Liver (tissue), 9 donors: ENCODE data around the gene MBNL3. TPM values are rescaled to one million over a fixed set of nuclear protein-coding genes. Genes with fewer than 3 reads are reported as not detected.

Source experiments
- DNase-seq: peaks from one replicate; pipeline ENCODE4 v3.0.0-alpha.2; 2017; ENCODE audit warnings: low spot score
- H3K27ac ChIP-seq, 2 donors: one replicate each; pipeline ENCODE4 v1.7.0; 2013; ENCODE audit warnings: inconsistent platforms in 2 of 2, low read length in 2 of 2, control low read depth in 1 of 2, low read depth in 1 of 2, mild to moderate bottlenecking in 1 of 2
- H3K27me3 ChIP-seq, 4 donors: one replicate each; pipeline versions ENCODE4 v1.6.1 to v1.7.0; 2013; ENCODE audit warnings: low read length in 3 of 4, inconsistent platforms in 1 of 4, mild to moderate bottlenecking in 1 of 4, moderate library complexity in 1 of 4; ENCODE audit not compliant: control insufficient read depth in 4 of 4, insufficient read depth in 4 of 4
- H3K36me3 ChIP-seq, 4 donors: one replicate each; pipeline versions ENCODE4 v1.6.1 to v1.7.0; 2013; ENCODE audit warnings: low read length in 3 of 4, mild to moderate bottlenecking in 3 of 4, low read depth in 1 of 4, moderate library complexity in 1 of 4; ENCODE audit not compliant: control insufficient read depth in 4 of 4, insufficient read depth in 3 of 4
- H3K4me1 ChIP-seq, 4 donors: one replicate each; pipeline versions ENCODE4 v1.6.1 to v1.7.0; 2013; ENCODE audit warnings: low read length in 3 of 4, mild to moderate bottlenecking in 3 of 4, moderate library complexity in 1 of 4; ENCODE audit not compliant: control insufficient read depth in 4 of 4, insufficient read depth in 4 of 4
- H3K4me3 ChIP-seq, 3 donors: one replicate each; pipeline versions ENCODE4 v1.6.1 to v1.7.0; 2013; ENCODE audit warnings: low read length in 3 of 3, control low read depth in 1 of 3, low read depth in 1 of 3, mild to moderate bottlenecking in 1 of 3
- H3K9ac ChIP-seq, 2 donors: one replicate each; pipeline ENCODE4 v1.7.0; 2013; ENCODE audit warnings: low read length in 2 of 2, mild to moderate bottlenecking in 2 of 2, moderate library complexity in 2 of 2, control low read depth in 1 of 2, low read depth in 1 of 2
- H3K9me3 ChIP-seq, 4 donors: one replicate each; pipeline versions ENCODE4 v1.6.1 to v1.7.0; 2013; ENCODE audit warnings: low read length in 3 of 4; ENCODE audit not compliant: control insufficient read depth in 4 of 4
- CTCF ChIP-seq: fragments of 150-350 bp; IDR thresholded peaks from 2 replicates; pipeline ENCODE4 v1.5.1; 2017; ENCODE audit warnings: improper control_type of control experiment, low read depth, low read length; ENCODE audit not compliant: missing input control
- EGR1 ChIP-seq, 2 donors: IDR thresholded peaks; 2 replicates each; pipeline ENCODE4 v1.6.1; 2016 to 2018; ENCODE audit warnings: antibody characterized with exemption in 2 of 2, low read depth in 2 of 2
- FOXA1 ChIP-seq: IDR thresholded peaks from 2 replicates; pipeline ENCODE4 v1.6.1; 2016; ENCODE audit warnings: antibody characterized with exemption
- FOXA2 ChIP-seq: IDR thresholded peaks from 2 replicates; pipeline ENCODE4 v1.6.1; 2016; ENCODE audit warnings: antibody characterized with exemption
- GABPA ChIP-seq, 2 donors: IDR thresholded peaks in 1 of 2; conservative IDR thresholded peaks in 1 of 2; 2 replicates each; pipeline ENCODE4 v1.6.1; 2016; ENCODE audit warnings: antibody characterized with exemption in 2 of 2, mild to moderate bottlenecking in 1 of 2, moderate library complexity in 1 of 2
- HNF4A ChIP-seq, 2 donors: conservative IDR thresholded peaks; 2 replicates each; pipeline ENCODE4 v1.6.1; 2016; ENCODE audit warnings: antibody characterized with exemption in 2 of 2, mild to moderate bottlenecking in 2 of 2
- HNF4G ChIP-seq: IDR thresholded peaks from 2 replicates; pipeline ENCODE4 v1.6.1; 2016; ENCODE audit warnings: antibody characterized with exemption
- JUND ChIP-seq, 2 donors: IDR thresholded peaks; 2 replicates each; pipeline ENCODE4 v1.6.1; 2016; ENCODE audit warnings: antibody characterized with exemption in 2 of 2
- NR2F2 ChIP-seq: IDR thresholded peaks from 2 replicates; pipeline ENCODE4 v1.6.1; 2016; ENCODE audit warnings: antibody characterized with exemption
- RAD21 ChIP-seq, 2 donors: IDR thresholded peaks; 2 replicates each; pipeline ENCODE4 v1.6.1; 2016; ENCODE audit warnings: antibody characterized with exemption in 2 of 2, mild to moderate bottlenecking in 2 of 2
- REST ChIP-seq: IDR thresholded peaks from 2 replicates; pipeline ENCODE4 v1.6.1; 2016; ENCODE audit warnings: antibody characterized with exemption, mild to moderate bottlenecking
- RXRA ChIP-seq, 2 donors: IDR thresholded peaks; 2 replicates each; pipeline ENCODE4 v1.6.1; 2017 to 2018; ENCODE audit warnings: antibody characterized with exemption in 2 of 2, mild to moderate bottlenecking in 1 of 2
- SP1 ChIP-seq: IDR thresholded peaks from 2 replicates; pipeline ENCODE4 v1.6.1; 2018; ENCODE audit warnings: antibody characterized with exemption, mild to moderate bottlenecking
- TAF1 ChIP-seq: conservative IDR thresholded peaks from 2 replicates; pipeline ENCODE4 v1.6.1; 2016; ENCODE audit warnings: antibody characterized with exemption, mild to moderate bottlenecking
- WGBS: extraction: QIAGEN DNeasy Blood & Tissue Kit; methylation state at CpG from one replicate; pipeline ENCODE4 v1.1.7; 2013; 5-methylcytosine and 5-hydroxymethylcytosine counted together
- polyA plus RNA-seq, 2 donors: library from polyadenylated mRNA; stranded (reverse) in 1 of 2; unstranded in 1 of 2; fragments of 200-250 nt in 1 of 2; fragments of >200 nt in 1 of 2; fragmentation: Nextera tagmentation in 1 of 2; extraction: Ambion mirVana in 1 of 2; gene quantifications; one replicate each; pipeline versions ENCODE4 v1.2.1 to v1.2.3, GENCODE V29; 2013 to 2015
- total RNA-seq, 2 donors: library from RNA; depleted of rRNA; stranded (reverse); fragments of >200 nt; gene quantifications; one replicate each; pipeline ENCODE4 v1.2.3, GENCODE V29; 2014
- TF ChIP-seq, protein P1 (sequence below): IDR thresholded peaks from 2 replicates; pipeline ENCODE4 v1.6.1; 2016; ENCODE audit warnings: antibody characterized with exemption
- TF ChIP-seq, protein P2 (sequence below): IDR thresholded peaks from 2 replicates; pipeline ENCODE4 v1.6.1; 2016; ENCODE audit warnings: antibody characterized with exemption
- TF ChIP-seq, protein P3 (sequence below): IDR thresholded peaks from 2 replicates; pipeline ENCODE4 v1.6.1; 2016; ENCODE audit warnings: antibody characterized with exemption
- donor health status: healthy.
- donor health status: healthy.
- donor health status: healthy.
- donor health status: healthy.
- donor health status: healthy.

MBNL3 gene
- total and polyA plus RNA-seq, 4 donors: 20.6 to 149 (median 82.3) TPM

DNA sequence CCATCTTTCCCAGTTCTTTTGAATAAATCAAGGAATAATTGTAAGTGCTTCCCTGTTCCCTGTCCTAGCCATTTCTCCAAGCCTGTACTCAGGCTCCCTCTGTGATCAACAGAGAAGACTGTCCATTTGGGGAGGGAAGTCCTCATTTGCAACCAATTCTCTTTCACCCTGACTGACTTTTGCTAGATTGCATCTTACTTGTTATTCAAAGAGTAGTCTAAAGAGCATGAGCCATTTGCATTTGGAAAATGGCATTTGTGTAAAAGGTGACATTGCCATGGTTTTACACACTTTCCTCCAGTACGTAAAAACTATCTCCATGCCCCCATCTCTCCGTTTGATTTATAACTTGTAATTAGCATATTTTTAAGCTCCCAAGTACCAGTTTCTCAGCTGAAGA, 110.6 kb downstream of the MBNL3 start:
- TF ChIP-seq SP1 (no peak), NR2F2 (no peak), RXRA (IDR thresholded peaks at IDR 0.05) (no peak), FOXA1 (no peak), HNF4G (no peak), JUND (IDR thresholded peaks at IDR 0.05) (no peak), REST (no peak), CTCF (no peak), GABPA (IDR thresholded peaks at IDR 0.05 in 1 of 2, conservative IDR thresholded peaks at IDR 0.05 in 1 of 2) (no peak), TAF1 (no peak), HNF4A (conservative IDR thresholded peaks at IDR 0.05) (no peak), EGR1 (IDR thresholded peaks at IDR 0.05; ENCODE audit: low read depth in 2 of 2) (no peak), RAD21 (IDR thresholded peaks at IDR 0.05) (no peak), FOXA2 (no peak)
- TF ChIP-seq, protein P1, sequence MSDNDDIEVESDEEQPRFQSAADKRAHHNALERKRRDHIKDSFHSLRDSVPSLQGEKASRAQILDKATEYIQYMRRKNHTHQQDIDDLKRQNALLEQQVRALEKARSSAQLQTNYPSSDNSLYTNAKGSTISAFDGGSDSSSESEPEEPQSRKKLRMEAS: no peak
- TF ChIP-seq, protein P2, sequence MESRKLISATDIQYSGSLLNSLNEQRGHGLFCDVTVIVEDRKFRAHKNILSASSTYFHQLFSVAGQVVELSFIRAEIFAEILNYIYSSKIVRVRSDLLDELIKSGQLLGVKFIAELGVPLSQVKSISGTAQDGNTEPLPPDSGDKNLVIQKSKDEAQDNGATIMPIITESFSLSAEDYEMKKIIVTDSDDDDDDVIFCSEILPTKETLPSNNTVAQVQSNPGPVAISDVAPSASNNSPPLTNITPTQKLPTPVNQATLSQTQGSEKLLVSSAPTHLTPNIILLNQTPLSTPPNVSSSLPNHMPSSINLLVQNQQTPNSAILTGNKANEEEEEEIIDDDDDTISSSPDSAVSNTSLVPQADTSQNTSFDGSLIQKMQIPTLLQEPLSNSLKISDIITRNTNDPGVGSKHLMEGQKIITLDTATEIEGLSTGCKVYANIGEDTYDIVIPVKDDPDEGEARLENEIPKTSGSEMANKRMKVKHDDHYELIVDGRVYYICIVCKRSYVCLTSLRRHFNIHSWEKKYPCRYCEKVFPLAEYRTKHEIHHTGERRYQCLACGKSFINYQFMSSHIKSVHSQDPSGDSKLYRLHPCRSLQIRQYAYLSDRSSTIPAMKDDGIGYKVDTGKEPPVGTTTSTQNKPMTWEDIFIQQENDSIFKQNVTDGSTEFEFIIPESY: no peak
- TF ChIP-seq, protein P3, sequence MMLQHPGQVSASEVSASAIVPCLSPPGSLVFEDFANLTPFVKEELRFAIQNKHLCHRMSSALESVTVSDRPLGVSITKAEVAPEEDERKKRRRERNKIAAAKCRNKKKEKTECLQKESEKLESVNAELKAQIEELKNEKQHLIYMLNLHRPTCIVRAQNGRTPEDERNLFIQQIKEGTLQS: no peak
- H3K9ac ChIP-seq: no peak overlapping the region
- WGBS: 93% methylated on average over 2 of the region's 2 CpGs
- peaks cover 0 to 6% (median 2%) of the 10 kb centered on the region in 4 donors for H3K36me3 ChIP-seq
- no peak overlapping the region for H3K27ac ChIP-seq
- no peaks in the 10 kb centered on the region for H3K9me3 ChIP-seq
- H3K4me3 ChIP-seq: no peak overlapping the region
- H3K4me1 ChIP-seq: peaks cover 0 to 9% (median 4%) of the 10 kb centered on the region in 4 donors
- no peaks in the 10 kb centered on the region for H3K27me3 ChIP-seq
- DNase-seq: no peak

DNA sequence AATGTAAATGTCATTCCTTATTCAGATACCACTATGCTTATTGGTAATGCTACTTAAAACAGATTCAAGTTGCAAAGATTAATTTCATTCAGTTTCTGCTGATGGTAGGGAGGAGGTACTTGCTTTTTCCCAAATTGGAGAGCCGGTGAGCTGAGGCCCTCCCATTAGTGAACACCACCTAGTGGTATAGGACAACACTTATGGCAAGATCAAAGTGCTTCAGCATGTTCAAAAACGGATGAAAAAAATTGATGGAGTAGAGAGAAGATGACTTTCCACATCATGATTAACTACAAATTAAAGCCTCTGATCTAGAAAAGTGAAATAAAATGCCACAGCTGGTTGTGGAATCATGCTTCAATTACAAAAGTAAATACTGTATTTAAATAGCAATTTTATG, 112.9 kb downstream of the MBNL3 start:
- Histone ChIP-seq H3K4me1 (peaks cover 2 to 9% (median 4%) of the 10 kb centered on the region in 4 donors), H3K9ac (no peak overlapping the region), H3K27ac (no peak overlapping the region), H3K36me3 (no peaks in the 10 kb centered on the region), H3K9me3 (no peaks in the 10 kb centered on the region), H3K27me3 (no peaks in the 10 kb centered on the region), H3K4me3 (no peak overlapping the region)
- no peak for DNase-seq
- peak; percentile 6 to 59 for TF ChIP-seq RAD21 (IDR thresholded peaks at IDR 0.05)
- TF ChIP-seq EGR1 (IDR thresholded peaks at IDR 0.05; ENCODE audit: low read depth in 2 of 2): no peak
- 62% methylated on average over 2 of the region's 2 CpGs for WGBS
